K562 (cell line): Measurements from ENCODE around the gene AGPAT1. TPM values are rescaled to one million over a fixed set of nuclear protein-coding genes. Genes with fewer than 3 reads are reported as not detected.
A peak's percentile ranks its signal among the peaks of the same experiment; 100 is the strongest.
"Not testable (repeated sequence)": the region's sequence is repeated elsewhere in the genome, so short reads cannot be mapped to it uniquely, and the experiment has no call there.

Source experiments
- ATAC-seq: fragments of 200-7000 bp; cut with Tn5 transposase; 3 replicates; pipeline ENCODE4 v1.9.1; 2020; ENCODE audit warnings: moderate library complexity
- BruUV-seq: library from RNA; stranded (reverse); fragments of 400-500 nt; replicated peaks from 2 replicates; lab custom pipeline; 2021; lab: Mats Ljungman, UMichigan
- CTCF ChIA-PET: fragments of 300-600 bp; formaldehyde crosslinking; extraction: SDS; loops from one replicate; lab custom pipeline; 2021; ENCODE audit warnings: low intra/inter-chr PET ratio; lab: Yijun Ruan, JAX
- POLR2A ChIA-PET: fragments of 300-600, 350-650 bp; sonication (Branson Sonifier 250); formaldehyde crosslinking; extraction: SDS; loops from one replicate; lab custom pipeline; 2021; ENCODE audit warnings: antibody characterized with exemption, inconsistent platforms; lab: Yijun Ruan, JAX
- DNase-seq, 4 experiments: peaks; one replicate each; pipeline versions ENCODE4 v3.0.0 to v3.0.0-alpha.2; 2011 to 2018; ENCODE audit warnings: low spot score in 3 of 4, mixed read lengths in 3 of 4; ENCODE audit errors: extremely low read depth in 1 of 4
- FAIRE-seq: peaks from 2 replicates; lab custom pipeline; 2011; peaks lifted over from hg19 to GRCh38; lab: Jason Lieb, UNC
- H2AFZ ChIP-seq: 2 replicates; pipeline ENCODE4 v1.6.0; 2011; ENCODE audit warnings: low read depth, low read length, control low read depth, inconsistent platforms
- H3K27ac ChIP-seq: fragments of 200-600 bp; 3 replicates; pipeline ENCODE4 v1.8.0; 2011; ENCODE audit warnings: low read depth, mild to moderate bottlenecking, control low read depth, inconsistent platforms, low read length, moderate library complexity, mixed read lengths; ENCODE audit errors: extremely low read depth
- H3K27me3 ChIP-seq, 2 experiments: fragments of 300-600 bp in 1 of 2; 2 replicates in 1 of 2; 3 replicates in 1 of 2; pipeline versions ENCODE4 v1.6.0 to v1.8.0; 2011; ENCODE audit warnings: inconsistent platforms in 2 of 2, low read length in 2 of 2, mild to moderate bottlenecking in 1 of 2, mixed read lengths in 1 of 2, moderate library complexity in 1 of 2; ENCODE audit not compliant: control insufficient read depth in 2 of 2, insufficient read depth in 2 of 2
- H3K36me3 ChIP-seq: fragments of 300-600 bp; 3 replicates; pipeline ENCODE4 v1.8.0; 2011; ENCODE audit warnings: mild to moderate bottlenecking, low read length, inconsistent platforms; ENCODE audit not compliant: control insufficient read depth, insufficient read depth
- H3K4me1 ChIP-seq, 2 experiments: fragments of 200-600 bp in 1 of 2; replicated peaks in 1 of 2; 2 replicates in 1 of 2; 3 replicates in 1 of 2; pipeline versions ENCODE4 v1.5.1 to v1.8.0; 2011; ENCODE audit warnings: inconsistent platforms in 2 of 2, low read length in 2 of 2, mild to moderate bottlenecking in 1 of 2, mixed read lengths in 1 of 2, moderate library complexity in 1 of 2; ENCODE audit not compliant: control insufficient read depth in 2 of 2, insufficient read depth in 2 of 2
- H3K4me2 ChIP-seq: 2 replicates; pipeline ENCODE4 v1.6.1; 2011; ENCODE audit warnings: low read length, control low read depth, inconsistent platforms, mixed read lengths; ENCODE audit not compliant: insufficient read depth
- H3K4me3 ChIP-seq: fragments of 200-600 bp; sonication (generic), shearing (Covaris generic); 2 replicates; pipeline ENCODE4 v1.5.1; 2016; ENCODE audit warnings: control low read depth, inconsistent platforms
- H3K79me2 ChIP-seq: fragments of 200-600 bp; 3 replicates; pipeline ENCODE4 v1.8.0; 2011; ENCODE audit warnings: low read length, inconsistent platforms; ENCODE audit not compliant: control insufficient read depth, insufficient read depth
- H3K9ac ChIP-seq, 2 experiments: 2 replicates each; pipeline versions ENCODE4 v1.6.0 to v1.6.1; 2011; ENCODE audit warnings: low read depth in 2 of 2, low read length in 2 of 2, control low read depth in 1 of 2, inconsistent platforms in 1 of 2, mild to moderate bottlenecking in 1 of 2, mixed read lengths in 1 of 2; ENCODE audit not compliant: insufficient read depth in 1 of 2
- H3K9me1 ChIP-seq: one replicate; pipeline ENCODE4 v1.6.0; 2011; ENCODE audit warnings: inconsistent platforms, mild to moderate bottlenecking, low read length, moderate library complexity; ENCODE audit not compliant: control insufficient read depth, insufficient read depth
- H3K9me3 ChIP-seq: replicated peaks from 2 replicates; pipeline ENCODE4 v1.5.1; 2011; ENCODE audit warnings: low read depth, low read length, inconsistent platforms; ENCODE audit not compliant: control insufficient read depth, insufficient read depth
- H4K20me1 ChIP-seq: replicated peaks from 2 replicates; pipeline ENCODE4 v1.6.1; 2011; ENCODE audit warnings: low read length, inconsistent platforms, mixed read lengths; ENCODE audit not compliant: control insufficient read depth, insufficient read depth
- ARNT ChIP-seq, 2 experiments: fragments of 450-650 bp; IDR thresholded peaks; 2 replicates each; pipeline ENCODE4 v1.6.1; 2016; ENCODE audit warnings: mild to moderate bottlenecking in 1 of 2
- FOXJ2 ChIP-seq: fragments of 200-800 bp; sonication (Bioruptor generic); IDR thresholded peaks from 2 replicates; pipeline ENCODE4 v1.6.1; 2016; ENCODE audit warnings: missing genetic modification characterization, missing compliant biosample characterization
- GABPA ChIP-seq: fragments of 200-800 bp; sonication (Bioruptor generic); conservative IDR thresholded peaks from 2 replicates; pipeline ENCODE4 v1.6.1; 2016; ENCODE audit warnings: low read depth, missing genetic modification characterization, missing compliant biosample characterization
- GABPB2 ChIP-seq: fragments of 250-450 bp; sonication (Bioruptor Pico); conservative IDR thresholded peaks from 2 replicates; pipeline ENCODE4 v1.5.1; 2021; ENCODE audit warnings: mild to moderate bottlenecking
- HCFC1 ChIP-seq: IDR thresholded peaks from 2 replicates; pipeline ENCODE4 v1.6.1; 2012; ENCODE audit warnings: low read depth, low read length, improper control_type of control experiment
- LEF1 ChIP-seq: fragments of 450-650 bp; IDR thresholded peaks from 2 replicates; pipeline ENCODE4 v1.6.1; 2016; ENCODE audit warnings: mild to moderate bottlenecking
- NFRKB ChIP-seq: fragments of 450-650 bp; IDR thresholded peaks from 2 replicates; pipeline ENCODE4 v1.6.1; 2016; ENCODE audit warnings: low read depth
- NR2C2 ChIP-seq, 2 experiments: fragments of 200-800 bp in 1 of 2; sonication (Bioruptor generic) in 1 of 2; sonication (generic) in 1 of 2; formaldehyde crosslinking in 1 of 2; IDR thresholded peaks; 2 replicates each; pipeline versions ENCODE4 v1.6.1 to v1.8.0; 2016 to 2022; ENCODE audit warnings: mild to moderate bottlenecking in 1 of 2, missing compliant biosample characterization in 1 of 2, missing genetic modification characterization in 1 of 2, missing genetic modification reagents in 1 of 2
- PML ChIP-seq: IDR thresholded peaks from 2 replicates; pipeline ENCODE4 v1.6.1; 2012; ENCODE audit warnings: low read length, inconsistent platforms
- ZBTB11 ChIP-seq, 3 experiments: fragments of 200-800 bp in 1 of 3; fragments of 250-450 bp in 1 of 3; fragments of 450-650 bp in 1 of 3; sonication (Bioruptor Pico) in 1 of 3; sonication (Bioruptor generic) in 1 of 3; formaldehyde crosslinking in 1 of 3; IDR thresholded peaks; 2 replicates each; pipeline versions ENCODE4 v1.6.1 to v1.8.0; 2016 to 2022; ENCODE audit warnings: mild to moderate bottlenecking in 2 of 3, missing genetic modification characterization in 2 of 3, missing compliant biosample characterization in 1 of 3, moderate library complexity in 1 of 3
- ZNF384 ChIP-seq: IDR thresholded peaks from 2 replicates; pipeline ENCODE4 v1.6.1; 2012; ENCODE audit warnings: low read depth, low read length, improper control_type of control experiment
- ZNF589 ChIP-seq: fragments of 200-800 bp; sonication (Bioruptor generic); IDR thresholded peaks from 2 replicates; pipeline ENCODE4 v1.6.1; 2016; ENCODE audit warnings: low read depth, missing genetic modification characterization, missing compliant biosample characterization
- WGBS: fragments of 100-300 bp; shearing (Covaris generic); methylation state at CpG from one replicate; pipeline ENCODE4 v1.1.6; 2016; ENCODE audit warnings: low coverage, mixed read lengths; ENCODE audit not compliant: insufficient coverage; ENCODE audit errors: missing lambda C conversion rate; 5-methylcytosine and 5-hydroxymethylcytosine counted together
- in situ Hi-C: fragments of 300-500 bp; cut with MboI; formaldehyde crosslinking; loops from 4 replicates; pipeline ENCODE4 v1.15.0; 2018; ENCODE audit warnings: inconsistent platforms, mixed read lengths
- intact Hi-C: fragments of 100-400 bp; cut with micrococcal nuclease; formaldehyde crosslinking; loops from 2 replicates; pipeline ENCODE4 v1.14.2; 2022
- polyA plus RNA-seq, 8 experiments: library from polyadenylated mRNA; depleted of rRNA in 4 of 8; stranded (reverse) in 5 of 8; unstranded in 3 of 8; fragments of >200 nt; fragmentation: Nextera tagmentation in 2 of 8; fragmentation: Illumina TruSeq in 1 of 8; extraction: Ambion mirVana in 2 of 8; extraction: Trizol in 1 of 8; gene quantifications; 2 replicates each; pipeline versions ENCODE4 v1.2.1 to v1.2.3, GENCODE V29; 2011 to 2014; ENCODE audit warnings: inconsistent platforms in 1 of 8, missing spikeins in 1 of 8
- total RNA-seq, 7 experiments: library from RNA; depleted of rRNA in 6 of 7; stranded (reverse); fragments of >200 nt in 6 of 7; fragmentation: Illumina TruSeq in 2 of 7; extraction: Trizol in 2 of 7; gene quantifications; 2 replicates each; pipeline versions ENCODE4 v1.2.1 to v1.2.3, GENCODE V29; 2011 to 2021; ENCODE audit warnings: low replicate concordance in 1 of 7
- TF ChIP-seq, protein P1 (sequence below): sonication (generic); IDR thresholded peaks from 2 replicates; pipeline ENCODE4 v1.6.1; 2016
- TF ChIP-seq, protein P2 (sequence below): fragments of 250-450 bp; sonication (Bioruptor Pico); IDR thresholded peaks from 2 replicates; pipeline ENCODE4 v1.5.0; 2020; ENCODE audit warnings: mild to moderate bottlenecking, borderline replicate concordance

AGPAT1 gene
- total and polyA plus RNA-seq, 9 of the 15 experiments (the other 6 are each of a cell fraction or from before 2014, with no cell fraction given): 37.9 to 176 (median 69.4) TPM

GRCh38 chr6:32194388-32194787, 18.5 kb upstream of the AGPAT1 start (continued):
- TF ChIP-seq, protein P1, sequence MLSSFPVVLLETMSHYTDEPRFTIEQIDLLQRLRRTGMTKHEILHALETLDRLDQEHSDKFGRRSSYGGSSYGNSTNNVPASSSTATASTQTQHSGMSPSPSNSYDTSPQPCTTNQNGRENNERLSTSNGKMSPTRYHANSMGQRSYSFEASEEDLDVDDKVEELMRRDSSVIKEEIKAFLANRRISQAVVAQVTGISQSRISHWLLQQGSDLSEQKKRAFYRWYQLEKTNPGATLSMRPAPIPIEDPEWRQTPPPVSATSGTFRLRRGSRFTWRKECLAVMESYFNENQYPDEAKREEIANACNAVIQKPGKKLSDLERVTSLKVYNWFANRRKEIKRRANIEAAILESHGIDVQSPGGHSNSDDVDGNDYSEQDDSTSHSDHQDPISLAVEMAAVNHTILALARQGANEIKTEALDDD: no peak
- TF ChIP-seq, protein P2, sequence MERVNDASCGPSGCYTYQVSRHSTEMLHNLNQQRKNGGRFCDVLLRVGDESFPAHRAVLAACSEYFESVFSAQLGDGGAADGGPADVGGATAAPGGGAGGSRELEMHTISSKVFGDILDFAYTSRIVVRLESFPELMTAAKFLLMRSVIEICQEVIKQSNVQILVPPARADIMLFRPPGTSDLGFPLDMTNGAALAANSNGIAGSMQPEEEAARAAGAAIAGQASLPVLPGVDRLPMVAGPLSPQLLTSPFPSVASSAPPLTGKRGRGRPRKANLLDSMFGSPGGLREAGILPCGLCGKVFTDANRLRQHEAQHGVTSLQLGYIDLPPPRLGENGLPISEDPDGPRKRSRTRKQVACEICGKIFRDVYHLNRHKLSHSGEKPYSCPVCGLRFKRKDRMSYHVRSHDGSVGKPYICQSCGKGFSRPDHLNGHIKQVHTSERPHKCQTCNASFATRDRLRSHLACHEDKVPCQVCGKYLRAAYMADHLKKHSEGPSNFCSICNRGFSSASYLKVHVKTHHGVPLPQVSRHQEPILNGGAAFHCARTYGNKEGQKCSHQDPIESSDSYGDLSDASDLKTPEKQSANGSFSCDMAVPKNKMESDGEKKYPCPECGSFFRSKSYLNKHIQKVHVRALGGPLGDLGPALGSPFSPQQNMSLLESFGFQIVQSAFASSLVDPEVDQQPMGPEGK: no peak
- TF ChIP-seq FOXJ2 (tag): no peak
- TF ChIP-seq GABPB2 (CRISPR knock-in tag): no peak
- TF ChIP-seq ZNF384: no peak
- TF ChIP-seq HCFC1: no peak

DNA sequence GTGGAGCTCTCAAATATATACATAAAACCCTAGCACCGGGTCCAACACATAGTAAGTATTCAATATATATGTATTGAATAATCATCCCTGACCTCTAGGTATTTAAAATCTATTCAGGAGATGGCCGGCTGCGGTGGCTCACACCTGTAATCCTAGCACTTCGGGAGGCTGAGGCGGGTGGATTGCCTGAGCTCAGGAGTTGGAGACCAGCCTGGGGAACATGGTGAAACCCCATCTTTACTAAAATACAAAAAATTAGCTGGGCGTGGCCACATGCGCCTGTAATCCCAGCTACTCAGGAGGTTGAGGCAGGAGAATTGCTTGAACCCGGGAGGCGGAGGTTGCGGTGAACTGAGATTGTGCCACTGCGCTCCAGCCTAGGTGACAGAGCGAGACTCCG, 17.2 kb upstream of the AGPAT1 start:
- Histone ChIP-seq H3K4me3 (peak overlapping the region; percentile 79), H3K27ac (peak overlapping the region; percentile 93), H3K4me2 (peak overlapping the region; percentile 94), H2AFZ (peak overlapping the region; percentile 97), H3K79me2 (peaks cover 53% of the 10 kb centered on the region), H3K4me1 (peaks cover 73 to 74% of the 10 kb centered on the region in 2 experiments), H3K9ac (peak overlapping the region; percentile 75 to 85; a peak in 3 of 4 replicates)
- WGBS: 76% methylated on average over 13 of the region's 13 CpGs
- BruUV-seq; FAIRE-seq; H4K20me1 ChIP-seq; ATAC-seq; H3K36me3 ChIP-seq; H3K27me3 ChIP-seq; CTCF ChIA-PET; H3K9me1 ChIP-seq; DNase-seq; H3K9me3 ChIP-seq; in situ Hi-C loops; TF ChIP-seq NR2C2 (CRISPR knock-in tag; IDR thresholded peaks at IDR 0.05): not testable (repeated sequence)
- intact Hi-C loops: loop anchor here (10.0 kb wide), 1 partner anchor 288 kb away; the partner anchor contains the start of gene ZBTB12
- POLR2A ChIA-PET: interaction anchor here (0.6 to 1.4 kb wide), 4 partner anchors 10 to 629 kb away, joined by 3 to 6 read pairs (median 3); no protein-coding TSS in a partner anchor
- TF ChIP-seq PML (0 out of 2 replicates have a peak, but pooled peaks have one; percentile 10), ZBTB11 (CRISPR knock-in tag; IDR thresholded peaks at IDR 0.05) (peak in 1 of 3 experiments; percentile 12; a peak in 1 of 6 replicates), GABPA (tag) (peak; percentile 58), ZNF589 (CRISPR knock-in tag) (peak; percentile 70; the same call in 1 of the 2 replicates), LEF1 (0 out of 2 replicates have a peak, but pooled peaks have one; percentile 6), NFRKB (0 out of 2 replicates have a peak, but pooled peaks have one; percentile 41), NR2C2 (tag; IDR thresholded peaks at IDR 0.05) (0 out of 2 replicates have a peak, but pooled peaks have one; percentile 31), ARNT (IDR thresholded peaks at IDR 0.05) (peak in 1 of 2 experiments; percentile 46; a peak in 1 of 4 replicates)
